ENCODE data around the gene FH. TPM values are rescaled to one million over a fixed set of nuclear protein-coding genes. Genes with fewer than 3 reads are reported as not detected.

Gene FH
- total RNA-seq, 2 experiments from 2014 or later, result 65.6 to 88.1 TPM

GRCh38 chr1:241503444-241503843 is 16.1 kb downstream of the FH start:
- H3K4me3 Mint-ChIP-seq, result no peak overlapping the region
- no peaks in the 10 kb centered on the region for H3K9me3 Mint-ChIP-seq (ENCODE audit: low read depth)
- H3K27ac Mint-ChIP-seq, result no peak overlapping the region
- H3K4me1 Mint-ChIP-seq, result peaks cover 2% of the 10 kb centered on the region
- DNase-seq (no peak), ATAC-seq (no peak)
- H3K36me3 Mint-ChIP-seq, result peaks cover 47% of the 10 kb centered on the region
- no peaks in the 10 kb centered on the region for H3K27me3 Mint-ChIP-seq
- CTCF ChIA-PET, result no interaction called here

DNA sequence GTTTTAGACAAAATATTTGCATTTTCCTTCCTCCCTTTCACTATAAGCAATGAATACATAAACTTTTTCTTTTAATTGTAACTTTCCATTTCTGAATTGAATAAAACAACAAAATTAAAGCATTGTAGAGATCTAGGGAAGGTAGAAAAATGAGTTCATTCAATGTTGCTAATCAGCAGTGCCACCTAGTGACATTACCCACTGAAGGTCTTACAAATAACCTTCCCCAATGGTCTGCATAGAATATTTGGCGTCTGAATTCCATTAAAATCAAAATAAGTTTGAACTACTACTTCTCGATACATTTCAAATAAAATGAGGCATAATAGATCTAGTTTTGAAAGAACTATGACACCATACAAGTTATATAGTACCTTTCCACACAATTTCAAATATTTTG is 19.6 kb downstream of the FH start:
- peaks cover 2% of the 10 kb centered on the region for H3K4me1 Mint-ChIP-seq
- DNase-seq, result no peak
- CTCF ChIA-PET, result no interaction called here
- H3K36me3 Mint-ChIP-seq, result peaks cover 43% of the 10 kb centered on the region
- ATAC-seq, result no peak
- H3K9me3 Mint-ChIP-seq (ENCODE audit: low read depth), result no peaks in the 10 kb centered on the region
- H3K27me3 Mint-ChIP-seq, result no peaks in the 10 kb centered on the region
- H3K27ac Mint-ChIP-seq, result no peak overlapping the region
- no peak overlapping the region for H3K4me3 Mint-ChIP-seq

GRCh38 chr1:241495741-241496140 is 23.8 kb downstream of the FH start:
- Mint-ChIP-seq H3K36me3 (peaks cover 31% of the 10 kb centered on the region), H3K4me3 (no peak overlapping the region), H3K27ac (no peak overlapping the region), H3K4me1 (no peaks in the 10 kb centered on the region), H3K9me3 (ENCODE audit: low read depth) (no peaks in the 10 kb centered on the region), H3K27me3 (no peaks in the 10 kb centered on the region)
- no peak for ATAC-seq
- DNase-seq, result no peak
- CTCF ChIA-PET, result interaction anchor here (1.3 kb wide), 1 partner anchor 13 kb away, joined by 3 read pairs; no protein-coding TSS in a partner anchor

DNA sequence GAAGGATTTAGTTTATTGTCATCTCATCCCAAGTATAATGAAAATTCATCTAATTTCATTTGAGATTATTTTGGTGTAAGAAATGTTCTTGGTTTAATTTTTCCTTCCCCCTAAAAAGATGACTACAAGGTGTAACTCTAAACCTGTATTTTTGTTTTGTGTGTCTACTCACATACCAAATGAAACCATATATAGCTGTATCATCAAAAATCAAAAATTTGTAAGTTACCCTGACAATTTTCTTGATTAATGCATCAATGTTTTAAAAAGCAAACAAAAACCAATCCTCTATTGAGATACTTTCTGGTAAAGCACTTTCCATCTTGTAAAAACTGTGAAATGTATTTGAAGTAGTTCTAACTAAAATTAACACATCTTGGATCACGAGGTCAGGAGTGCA is 30.8 kb downstream of the FH start:
- Mint-ChIP-seq H3K27me3 (no peaks in the 10 kb centered on the region), H3K4me3 (no peak overlapping the region), H3K9me3 (ENCODE audit: low read depth) (no peaks in the 10 kb centered on the region), H3K36me3 (peaks cover 1% of the 10 kb centered on the region), H3K27ac (no peak overlapping the region), H3K4me1 (no peaks in the 10 kb centered on the region)
- CTCF ChIA-PET, result no interaction called here
- DNase-seq, result no peak
- no peak for ATAC-seq

GRCh38 chr1:241485554-241485992 is 34.0 kb downstream of the FH start:
- no peak for DNase-seq
- ATAC-seq, result no peak
- no peaks in the 10 kb centered on the region for H3K9me3 Mint-ChIP-seq (ENCODE audit: low read depth)
- H3K27me3 Mint-ChIP-seq, result no peaks in the 10 kb centered on the region
- no peaks in the 10 kb centered on the region for H3K36me3 Mint-ChIP-seq
- CTCF ChIA-PET, result interaction anchor here (0.7 to 2.0 kb wide), 4 partner anchors 12 to 1294 kb away, joined by 3 to 7 read pairs (median 5); no protein-coding TSS in a partner anchor
- no peaks in the 10 kb centered on the region for H3K4me1 Mint-ChIP-seq
- no peak overlapping the region for H3K27ac Mint-ChIP-seq
- H3K4me3 Mint-ChIP-seq, result no peak overlapping the region

- no peak overlapping the region for H3K4me3 Mint-ChIP-seq
- H3K9me3 Mint-ChIP-seq (ENCODE audit: low read depth), result no peaks in the 10 kb centered on the region
- H3K4me1 Mint-ChIP-seq, result no peaks in the 10 kb centered on the region
Measured at GRCh38 chr1:241485145-241485544, 34.4 kb downstream of the FH start.

DNA sequence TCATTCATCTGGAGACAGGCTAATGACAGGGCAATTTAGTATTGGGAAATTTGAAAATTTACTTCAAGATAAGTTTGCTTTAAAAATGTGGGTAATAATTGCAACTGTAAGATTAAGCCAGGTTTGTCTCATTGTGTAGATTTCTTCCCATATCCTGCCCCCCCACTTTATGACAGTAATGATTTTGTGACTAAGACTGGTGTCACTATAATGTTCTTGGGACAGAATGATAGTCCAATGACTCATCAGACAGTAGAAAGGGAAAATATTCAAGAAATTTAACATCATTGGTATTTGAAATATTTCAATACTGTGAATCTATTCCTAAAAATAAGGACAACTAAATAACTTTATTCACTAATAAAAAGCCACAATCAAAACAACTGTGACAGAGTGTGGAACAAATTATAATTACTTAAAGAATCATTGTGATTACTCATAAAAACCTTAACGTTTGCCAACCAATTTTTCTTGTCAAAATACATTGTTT is 36.7 kb downstream of the FH start:
- no peak for DNase-seq
- H3K9me3 Mint-ChIP-seq (ENCODE audit: low read depth), result no peaks in the 10 kb centered on the region
- no peaks in the 10 kb centered on the region for H3K36me3 Mint-ChIP-seq
- H3K27me3 Mint-ChIP-seq, result peaks cover 2% of the 10 kb centered on the region
- no peaks in the 10 kb centered on the region for H3K4me1 Mint-ChIP-seq
- H3K4me3 Mint-ChIP-seq, result no peak overlapping the region
- CTCF ChIA-PET, result no interaction called here
- H3K27ac Mint-ChIP-seq, result no peak overlapping the region
- no peak for ATAC-seq

More at GRCh38 chr1:241485145-241485544, 34.4 kb downstream of the FH start:
- no peaks in the 10 kb centered on the region for H3K27me3 Mint-ChIP-seq
- DNase-seq (no peak), ATAC-seq (no peak)
- H3K36me3 Mint-ChIP-seq, result no peaks in the 10 kb centered on the region
- no peak overlapping the region for H3K27ac Mint-ChIP-seq
- CTCF ChIA-PET, result interaction anchor here (1.0 to 2.0 kb wide), 3 partner anchors 11 to 597 kb away, joined by 4 to 7 read pairs (median 6); no protein-coding TSS in a partner anchor

- DNase-seq (no peak), ATAC-seq (no peak)
- H3K4me1 Mint-ChIP-seq, result no peaks in the 10 kb centered on the region
- H3K9me3 Mint-ChIP-seq (ENCODE audit: low read depth), result no peaks in the 10 kb centered on the region
- H3K36me3 Mint-ChIP-seq, result no peaks in the 10 kb centered on the region
- no peak overlapping the region for H3K4me3 Mint-ChIP-seq
- H3K27me3 Mint-ChIP-seq, result peaks cover 2% of the 10 kb centered on the region
- no peak overlapping the region for H3K27ac Mint-ChIP-seq
- CTCF ChIA-PET, result no interaction called here
Measured at GRCh38 chr1:241479294-241479693, 40.3 kb downstream of the FH start.

- H3K4me1 Mint-ChIP-seq, result no peaks in the 10 kb centered on the region
- ATAC-seq (no peak), DNase-seq (no peak)
- H3K4me3 Mint-ChIP-seq, result no peak overlapping the region
- H3K36me3 Mint-ChIP-seq, result no peaks in the 10 kb centered on the region
- CTCF ChIA-PET, result no interaction called here
- H3K9me3 Mint-ChIP-seq (ENCODE audit: low read depth), result no peaks in the 10 kb centered on the region
- peaks cover 5% of the 10 kb centered on the region for H3K27me3 Mint-ChIP-seq
- H3K27ac Mint-ChIP-seq, result no peak overlapping the region
Measured at GRCh38 chr1:241475671-241476070, 43.9 kb downstream of the FH start.

DNA sequence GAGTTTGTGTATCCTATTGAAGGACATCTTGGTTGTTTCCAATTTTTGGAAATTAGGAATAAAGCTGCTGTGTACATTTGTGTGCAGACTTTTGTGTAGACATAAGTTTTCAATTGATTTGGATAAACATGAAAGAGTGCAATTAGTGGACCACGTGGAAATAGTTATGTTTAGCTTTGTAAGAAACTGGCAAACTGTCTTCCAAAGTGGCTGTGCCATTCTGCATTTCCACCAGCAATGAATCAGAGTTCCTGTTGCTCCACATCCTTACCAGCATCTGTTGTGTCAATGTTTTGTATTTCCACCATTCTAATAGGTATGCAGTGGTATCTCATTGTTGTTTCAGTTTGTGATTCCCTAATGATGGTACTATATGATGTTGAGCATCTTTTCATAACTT is 46.5 kb downstream of the FH start:
- CTCF ChIA-PET, result interaction anchor here (0.5 to 2.2 kb wide), 2 partner anchors 12 to 352 kb away, joined by 4 to 7 read pairs; no protein-coding TSS in a partner anchor
- Mint-ChIP-seq H3K27ac (no peak overlapping the region), H3K9me3 (ENCODE audit: low read depth) (no peaks in the 10 kb centered on the region), H3K27me3 (peaks cover 9% of the 10 kb centered on the region), H3K36me3 (no peaks in the 10 kb centered on the region), H3K4me1 (no peaks in the 10 kb centered on the region), H3K4me3 (no peak overlapping the region)
- ATAC-seq, result no peak
- DNase-seq, result no peak

DNA sequence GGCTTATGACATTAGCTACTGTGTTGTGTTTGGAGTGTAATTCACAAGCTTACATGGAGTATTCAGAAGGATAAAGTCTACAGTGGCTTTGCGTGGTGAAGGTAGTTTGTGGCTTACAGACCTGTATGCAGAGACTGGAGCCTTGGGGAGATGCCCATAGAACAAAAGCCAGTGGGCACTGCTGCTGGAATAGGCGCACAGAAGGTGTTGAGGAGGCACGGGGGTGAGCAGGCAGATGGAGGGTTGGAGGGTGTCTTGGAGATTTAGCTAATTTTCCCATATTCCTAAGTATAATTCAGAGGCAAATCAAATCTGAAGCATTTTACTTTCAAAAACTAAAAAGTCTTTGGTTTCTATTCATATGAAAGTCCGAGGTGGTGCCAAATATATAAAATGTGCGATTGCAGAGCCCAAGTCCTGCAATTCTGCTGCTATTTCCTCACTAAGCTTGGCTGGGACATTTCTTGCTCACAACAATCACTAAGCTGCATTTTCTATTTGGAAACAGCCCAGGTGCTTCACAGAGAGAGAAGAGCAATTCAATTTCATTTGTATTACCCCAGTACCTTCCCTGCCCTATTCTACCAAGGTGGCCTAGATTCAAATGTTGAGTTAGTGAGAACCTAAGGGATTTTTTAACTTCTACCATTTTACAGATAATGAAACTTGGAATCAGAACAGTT is 48.5 kb downstream of the FH start:
- Mint-ChIP-seq H3K4me3 (no peak overlapping the region), H3K9me3 (ENCODE audit: low read depth) (no peaks in the 10 kb centered on the region), H3K4me1 (no peaks in the 10 kb centered on the region), H3K27me3 (peaks cover 9% of the 10 kb centered on the region), H3K36me3 (no peaks in the 10 kb centered on the region), H3K27ac (no peak overlapping the region)
- DNase-seq (no peak), ATAC-seq (no peak)
- CTCF ChIA-PET, result no interaction called here

- DNase-seq (no peak), ATAC-seq (no peak)
- Mint-ChIP-seq H3K36me3 (no peaks in the 10 kb centered on the region), H3K9me3 (ENCODE audit: low read depth) (no peaks in the 10 kb centered on the region), H3K4me1 (no peaks in the 10 kb centered on the region), H3K4me3 (no peak overlapping the region), H3K27ac (no peak overlapping the region), H3K27me3 (peaks cover 9% of the 10 kb centered on the region)
- CTCF ChIA-PET, result no interaction called here
Measured at GRCh38 chr1:241470361-241470760, 49.2 kb downstream of the FH start.

- Mint-ChIP-seq H3K27ac (no peak overlapping the region), H3K4me3 (no peak overlapping the region), H3K4me1 (no peaks in the 10 kb centered on the region), H3K27me3 (peaks cover 6% of the 10 kb centered on the region), H3K9me3 (ENCODE audit: low read depth) (no peaks in the 10 kb centered on the region), H3K36me3 (no peaks in the 10 kb centered on the region)
- CTCF ChIA-PET, result no interaction called here
- DNase-seq (no peak), ATAC-seq (no peak)
Measured at GRCh38 chr1:241465673-241466072, 53.9 kb downstream of the FH start.

DNA sequence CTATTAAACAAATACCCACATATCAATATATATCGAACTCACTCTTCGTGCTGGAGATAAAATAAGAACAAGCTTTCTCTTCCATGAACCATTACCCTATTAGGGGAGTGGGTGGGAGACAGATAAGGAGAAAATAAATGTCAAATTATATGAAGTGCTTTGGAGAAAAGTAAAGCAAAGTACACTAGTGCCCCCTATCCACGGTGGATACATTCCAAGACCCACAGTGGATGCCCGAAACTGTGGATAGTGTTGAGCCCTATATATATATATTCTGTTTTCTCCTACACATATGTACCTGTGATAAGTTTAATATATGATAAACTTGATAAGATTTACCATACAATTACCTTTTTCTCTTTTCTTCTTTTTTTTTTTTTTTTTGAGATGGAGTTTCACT is 54.6 kb downstream of the FH start:
- Mint-ChIP-seq H3K27ac (no peak overlapping the region), H3K36me3 (no peaks in the 10 kb centered on the region), H3K4me1 (no peaks in the 10 kb centered on the region), H3K9me3 (ENCODE audit: low read depth) (no peaks in the 10 kb centered on the region), H3K27me3 (peaks cover 6% of the 10 kb centered on the region), H3K4me3 (no peak overlapping the region)
- CTCF ChIA-PET, result no interaction called here
- DNase-seq (no peak), ATAC-seq (no peak)
